ENCODE results near the gene SNX13.

SNX13 gene

DNA sequence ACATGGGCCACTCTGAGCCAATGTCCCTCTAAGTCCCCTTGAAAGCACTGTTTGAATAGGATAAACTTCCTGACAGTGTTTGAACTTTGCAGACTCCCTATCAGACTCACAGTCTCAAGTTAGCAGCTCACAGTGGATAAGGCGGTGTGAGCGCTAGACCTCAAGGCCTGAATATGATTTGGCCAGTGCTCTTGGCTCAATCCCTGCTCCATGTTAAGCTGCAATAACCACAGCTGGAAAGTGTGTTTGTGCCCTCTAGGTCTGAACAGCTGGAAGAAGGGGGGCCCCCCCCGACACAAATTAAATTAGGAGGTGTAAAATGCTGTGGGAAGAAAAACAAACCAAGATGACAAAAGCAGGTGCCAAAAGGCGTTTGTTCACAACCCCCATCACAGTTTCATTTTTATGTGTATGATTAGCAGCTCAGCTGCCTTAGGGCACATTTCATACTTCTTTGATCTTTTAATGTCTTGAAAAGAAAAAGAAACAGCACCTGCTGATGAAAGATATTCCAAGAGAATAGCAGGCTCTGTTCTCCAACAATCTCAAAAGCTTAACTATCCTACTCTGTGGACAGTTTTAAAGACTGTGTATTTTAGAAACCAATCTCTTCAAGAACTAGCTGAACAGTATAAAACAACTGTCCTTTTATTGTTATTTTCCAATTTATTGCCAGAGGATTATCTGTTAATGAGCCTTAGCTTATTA is 167.6 kb downstream of the SNX13 start:
- no peak for DNase-seq

DNA sequence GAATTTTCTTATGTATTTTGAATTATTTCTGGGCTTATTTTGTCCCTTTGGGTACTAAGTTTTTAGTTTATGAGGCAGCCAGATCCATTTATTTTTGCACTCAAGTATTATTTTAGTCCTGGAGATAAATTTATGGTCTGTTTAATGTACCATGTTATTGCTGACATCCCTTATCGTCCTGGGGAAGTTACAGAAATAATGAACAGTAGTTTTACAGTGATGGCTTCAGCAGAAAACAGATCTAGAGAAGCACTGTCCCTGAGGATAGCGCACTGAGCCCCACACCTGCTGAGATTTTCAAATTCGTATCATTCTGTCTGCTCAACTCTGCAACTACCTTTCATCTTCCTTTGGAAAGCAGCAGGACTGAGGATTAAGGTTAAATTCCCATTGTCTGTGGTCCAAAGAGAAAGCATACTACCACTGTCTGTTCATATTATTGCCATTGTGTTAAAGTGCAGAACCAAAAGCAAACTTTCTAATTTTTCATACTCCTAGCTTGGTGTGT is 168.3 kb downstream of the SNX13 start:
- DNase-seq = no peak

DNA sequence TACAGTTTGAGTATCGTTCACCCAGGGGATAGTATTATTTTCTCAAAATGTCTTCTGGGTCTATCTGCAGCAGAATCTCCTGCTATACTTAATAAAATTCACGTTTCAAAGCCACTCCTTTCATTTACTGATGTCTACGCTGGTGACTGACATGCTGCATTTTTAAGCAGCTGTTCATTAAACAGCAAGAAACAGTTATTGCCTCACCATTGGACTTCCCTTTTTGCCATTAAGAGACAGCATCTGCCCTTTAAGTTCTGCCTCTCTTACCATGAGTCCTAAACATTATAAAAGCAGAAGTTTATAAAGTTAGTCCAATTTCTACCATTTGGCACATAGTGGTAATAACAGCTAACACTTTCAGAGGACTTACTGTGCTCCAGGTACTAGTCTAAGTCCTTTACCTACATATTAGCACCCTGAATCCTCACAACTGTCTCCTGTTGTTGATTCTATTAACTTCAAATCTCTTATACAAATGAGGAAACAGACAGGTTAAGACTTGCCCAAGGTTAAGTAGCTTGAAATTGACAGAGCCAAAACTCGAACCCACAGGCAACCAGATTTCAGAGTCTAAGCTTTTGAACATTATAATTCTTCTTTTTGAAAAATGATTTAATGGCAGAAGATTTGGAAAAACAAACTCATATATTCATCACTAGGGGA is 169.5 kb downstream of the SNX13 start:
- no peak for DNase-seq

DNA sequence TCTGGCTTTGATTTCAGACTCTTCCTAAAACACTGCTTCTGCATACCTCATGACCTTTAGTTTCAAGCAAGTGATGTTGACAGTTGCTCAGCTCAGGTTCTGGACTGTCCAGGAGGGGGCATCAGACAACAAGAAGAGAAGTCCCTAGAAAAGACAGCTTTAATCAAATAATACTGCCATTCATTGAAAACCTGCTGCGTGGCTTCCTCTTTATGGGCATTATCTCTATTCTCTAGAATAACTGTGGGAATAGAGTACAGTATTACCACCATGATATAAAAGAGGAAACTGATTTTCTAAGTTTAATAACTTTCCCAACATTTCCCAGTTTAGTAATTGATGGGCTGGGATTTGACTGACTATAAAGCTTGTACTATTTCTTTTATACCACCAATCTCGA is 170.4 kb downstream of the SNX13 start:
- peak; percentile 61 for DNase-seq

DNA sequence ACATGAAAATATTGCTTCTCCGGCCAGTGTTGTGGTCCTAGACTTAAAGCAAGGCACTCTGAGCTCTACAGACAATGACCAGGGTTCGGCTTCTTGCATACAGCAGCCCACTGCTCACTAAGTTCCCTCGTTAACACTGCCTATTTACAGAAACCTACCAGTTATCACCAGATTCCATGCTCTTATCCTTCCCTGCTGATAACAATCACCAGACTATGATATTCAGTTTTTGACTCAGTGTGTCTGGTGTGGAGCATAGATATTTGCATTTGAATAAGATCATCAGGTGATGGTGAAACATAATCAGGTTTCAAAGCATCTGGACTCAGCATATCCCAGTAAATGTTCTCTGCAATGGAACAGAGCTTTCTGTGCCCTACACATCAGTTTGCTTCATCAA is 182.3 kb downstream of the SNX13 start:
- no peak for DNase-seq

DNA sequence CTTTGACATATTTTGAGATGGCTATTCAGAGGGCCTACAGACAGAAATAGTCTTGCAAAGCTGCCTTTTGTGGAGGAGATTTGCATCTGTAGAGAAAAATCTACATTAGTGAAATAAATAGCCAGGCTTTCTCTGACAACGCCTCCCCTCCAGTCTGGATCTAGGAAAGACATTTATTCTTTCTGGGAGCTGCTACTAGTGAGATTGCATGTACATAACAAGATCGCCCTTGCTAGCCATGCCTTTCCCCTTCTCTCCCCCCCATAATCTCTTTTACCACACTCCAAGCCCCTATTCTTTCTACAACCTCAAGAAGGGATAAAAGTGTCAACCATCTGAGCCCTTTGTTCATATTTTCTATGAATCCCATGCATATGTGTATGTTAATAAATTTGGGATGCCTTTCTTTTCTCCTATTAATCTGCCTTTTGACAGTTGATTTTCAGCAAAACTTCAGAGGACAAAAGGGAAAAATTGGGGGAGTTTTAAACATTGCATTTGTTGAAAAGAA is 194.2 kb downstream of the SNX13 start:
- no peak for DNase-seq

DNA sequence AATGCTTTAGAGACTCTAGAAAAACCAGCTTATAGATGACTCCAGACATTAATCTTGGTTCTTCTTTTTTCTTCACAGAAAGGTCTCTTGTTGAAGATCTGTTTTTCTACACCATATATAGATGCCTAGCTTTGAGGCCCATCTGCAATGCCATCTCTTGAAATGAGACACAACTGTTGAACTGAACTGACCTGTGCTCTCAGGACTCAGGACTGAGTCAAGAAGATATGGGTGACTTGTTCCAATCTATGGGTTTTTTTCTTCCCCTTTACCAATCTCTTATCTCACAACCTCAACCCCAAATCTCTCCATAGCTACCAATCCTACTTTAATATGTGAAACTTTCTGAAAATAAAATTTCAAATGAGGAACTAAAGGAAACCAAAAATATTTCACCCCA is 194.7 kb downstream of the SNX13 start:
- no peak for DNase-seq

DNA sequence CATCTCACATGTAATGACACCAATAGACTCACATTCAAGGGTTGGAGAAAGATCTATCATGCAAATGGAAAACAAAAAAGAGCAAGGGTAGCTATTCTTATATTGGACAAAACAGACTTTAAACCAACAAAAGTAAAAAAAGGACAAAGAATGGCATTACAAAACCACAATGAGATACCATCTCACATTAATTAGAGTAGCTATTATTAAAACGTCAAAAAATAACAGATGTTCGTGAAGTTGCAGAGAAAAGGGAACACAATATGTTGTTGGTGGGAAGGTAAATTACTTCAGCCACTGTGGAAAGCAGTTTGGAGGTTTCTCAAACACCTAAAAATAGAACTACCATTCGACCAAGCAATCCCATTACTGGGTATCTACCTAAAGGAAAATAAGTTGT is 197.0 kb downstream of the SNX13 start:
- DNase-seq = no peak

DNA sequence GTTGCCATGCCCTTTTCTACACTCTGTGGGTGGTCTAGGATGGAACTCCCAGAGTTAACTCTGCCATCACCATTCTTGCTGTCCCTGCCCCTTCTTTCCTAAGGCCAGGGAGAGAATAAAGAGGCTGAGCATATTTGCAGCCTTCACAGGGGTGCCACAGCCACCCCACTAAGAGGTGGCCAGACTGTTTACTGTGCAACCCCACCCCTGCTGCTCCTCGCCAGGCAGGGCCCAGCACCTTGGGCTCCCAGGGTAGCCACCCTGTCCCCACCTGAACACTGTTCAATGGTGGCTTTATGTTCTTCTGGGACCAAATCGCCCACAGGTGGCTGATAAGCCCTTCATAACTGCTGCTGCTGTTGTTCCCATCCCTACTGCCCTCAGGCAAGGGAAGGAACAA is 198.9 kb downstream of the SNX13 start:
- DNase-seq = no peak

Data from right forelimb (tissue), 1 donor.